ENCODE data around the gene HCN3.
"Not testable (repeated sequence)": the region's sequence is repeated elsewhere in the genome, so short reads cannot be mapped to it uniquely, and the experiment has no call there.

The HCN3 gene

GRCh38 chr1:155287987-155288543 lies 10.8 kb downstream of the HCN3 start:
- TF ChIP-seq CTCF (IDR thresholded peaks at IDR 0.05; ENCODE audit: insufficient read depth, missing control alignments), result no peak
- DNase-seq (ENCODE audit: insufficient read length, low spot score) (no peak), FAIRE-seq (no peak)

- FAIRE-seq; DNase-seq (ENCODE audit: insufficient read length, low spot score): not testable (repeated sequence)
Measured at GRCh38 chr1:155291006-155291405, 13.7 kb downstream of the HCN3 start.

- DNase-seq (ENCODE audit: insufficient read length, low spot score) (no peak), FAIRE-seq (no peak)
- TF ChIP-seq CTCF (IDR thresholded peaks at IDR 0.05; ENCODE audit: insufficient read depth, missing control alignments), result no peak
Measured at GRCh38 chr1:155293086-155293749, 16.0 kb downstream of the HCN3 start.

GRCh38 chr1:155294520-155295182 lies 17.4 kb downstream of the HCN3 start:
- no peak for TF ChIP-seq CTCF (IDR thresholded peaks at IDR 0.05; ENCODE audit: insufficient read depth, missing control alignments)
- FAIRE-seq (no peak), DNase-seq (ENCODE audit: insufficient read length, low spot score) (no peak)

- FAIRE-seq (no peak), DNase-seq (ENCODE audit: insufficient read length, low spot score) (no peak)
- no peak for TF ChIP-seq CTCF (IDR thresholded peaks at IDR 0.05; ENCODE audit: insufficient read depth, missing control alignments)
Measured at GRCh38 chr1:155295183-155295941, 18.1 kb downstream of the HCN3 start.

GRCh38 chr1:155295942-155296267 lies 18.6 kb downstream of the HCN3 start:
- FAIRE-seq (no peak), DNase-seq (ENCODE audit: insufficient read length, low spot score) (no peak)
- no peak for TF ChIP-seq CTCF (IDR thresholded peaks at IDR 0.05; ENCODE audit: insufficient read depth, missing control alignments)

- no peak for FAIRE-seq
- no peak for DNase-seq (ENCODE audit: insufficient read length, low spot score)
- TF ChIP-seq CTCF (IDR thresholded peaks at IDR 0.05; ENCODE audit: insufficient read depth, missing control alignments), result no peak
Measured at GRCh38 chr1:155296661-155297060, 19.4 kb downstream of the HCN3 start.

Measured in D721Med (cell line).